ENCODE measurements around the gene DUSP7. TPM values are rescaled to one million over a fixed set of nuclear protein-coding genes. Genes with fewer than 3 reads are reported as not detected.

The DUSP7 gene
- total RNA-seq, 4 donors from 2014 or later = 14.0 to 39.7 (median 26.3) TPM

GRCh38 chr3:52069855-52070254 is 13.5 kb upstream of the DUSP7 start:
- ATAC-seq = no peak

GRCh38 chr3:52069135-52069534 is 12.8 kb upstream of the DUSP7 start:
- H3K36me3 ChIP-seq = no peaks in the 10 kb centered on the region
- in situ Hi-C loops (cut with MboI; ENCODE audit: low sequenced_read_pairs in 4 of 4) (no loop called here), intact Hi-C loops (cut with DNase I; ENCODE audit: low total_unique reads) (no loop called here)
- no peaks in the 10 kb centered on the region for H3K27me3 ChIP-seq
- DNase-seq = no peak
- TF ChIP-seq CTCF (IDR thresholded peaks at IDR 0.05 in 4 of 5, conservative IDR thresholded peaks at IDR 0.05 in 1 of 5) = no peak
- TF ChIP-seq POLR2A (IDR thresholded peaks at IDR 0.05) = no peak
- H3K27ac ChIP-seq = peak overlapping the region in 2 of 4 donors; percentile 84 to 90
- ATAC-seq = no peak
- H3K9me3 ChIP-seq = no peaks in the 10 kb centered on the region
- no peak overlapping the region for H3K4me3 ChIP-seq
- H3K4me1 ChIP-seq = peaks cover 19 to 31% of the 10 kb centered on the region in 2 donors

More at GRCh38 chr3:52069855-52070254, 13.5 kb upstream of the DUSP7 start:
- no peak for DNase-seq
- Histone ChIP-seq H3K36me3 (no peaks in the 10 kb centered on the region), H3K27ac (peak overlapping the region; percentile 84 to 99 (median 92)), H3K4me3 (no peak overlapping the region), H3K27me3 (no peaks in the 10 kb centered on the region), H3K4me1 (peaks cover 19 to 31% of the 10 kb centered on the region in 2 donors), H3K9me3 (no peaks in the 10 kb centered on the region)
- TF ChIP-seq POLR2A (IDR thresholded peaks at IDR 0.05) = no peak
- TF ChIP-seq CTCF (IDR thresholded peaks at IDR 0.05 in 4 of 5, conservative IDR thresholded peaks at IDR 0.05 in 1 of 5) = no peak
- in situ Hi-C loops (cut with MboI; ENCODE audit: low sequenced_read_pairs in 4 of 4) = no loop called here
- intact Hi-C loops (cut with DNase I; ENCODE audit: low total_unique reads) = loop anchor here (1.0 to 5.0 kb wide), 3 partner anchors 13 to 73 kb away; partner anchors contain the start of gene RPL29

DNA sequence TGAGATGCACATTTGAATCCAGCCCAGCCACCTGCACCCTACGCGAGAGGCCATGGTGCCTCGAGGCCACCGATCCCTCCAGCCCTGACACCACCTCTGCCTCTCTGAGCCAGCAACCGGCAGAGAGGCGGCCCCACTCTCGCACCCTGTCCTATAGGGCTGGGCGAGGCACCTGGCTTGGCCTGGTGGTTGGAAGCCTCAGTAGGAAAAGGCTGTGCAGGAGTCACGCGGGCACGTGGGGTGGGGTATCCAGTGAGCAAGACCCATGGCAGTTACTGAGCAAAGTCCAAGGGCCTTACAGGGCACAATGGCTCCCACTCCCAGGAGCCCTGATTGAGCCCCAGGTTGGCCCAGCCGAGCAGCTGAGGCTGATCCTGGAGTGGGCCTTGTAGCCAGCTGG is 12.4 kb upstream of the DUSP7 start:
- H3K36me3 ChIP-seq = no peaks in the 10 kb centered on the region
- TF ChIP-seq POLR2A (IDR thresholded peaks at IDR 0.05) = no peak
- TF ChIP-seq CTCF (IDR thresholded peaks at IDR 0.05 in 4 of 5, conservative IDR thresholded peaks at IDR 0.05 in 1 of 5) = no peak
- H3K9me3 ChIP-seq = no peaks in the 10 kb centered on the region
- in situ Hi-C loops (cut with MboI; ENCODE audit: low sequenced_read_pairs in 4 of 4) = no loop called here
- peaks cover 19 to 31% of the 10 kb centered on the region in 2 donors for H3K4me1 ChIP-seq
- no peak for DNase-seq
- H3K27ac ChIP-seq = no peak overlapping the region
- intact Hi-C loops (cut with DNase I; ENCODE audit: low total_unique reads) = no loop called here
- no peaks in the 10 kb centered on the region for H3K27me3 ChIP-seq
- no peak for ATAC-seq
- no peak overlapping the region for H3K4me3 ChIP-seq

DNA sequence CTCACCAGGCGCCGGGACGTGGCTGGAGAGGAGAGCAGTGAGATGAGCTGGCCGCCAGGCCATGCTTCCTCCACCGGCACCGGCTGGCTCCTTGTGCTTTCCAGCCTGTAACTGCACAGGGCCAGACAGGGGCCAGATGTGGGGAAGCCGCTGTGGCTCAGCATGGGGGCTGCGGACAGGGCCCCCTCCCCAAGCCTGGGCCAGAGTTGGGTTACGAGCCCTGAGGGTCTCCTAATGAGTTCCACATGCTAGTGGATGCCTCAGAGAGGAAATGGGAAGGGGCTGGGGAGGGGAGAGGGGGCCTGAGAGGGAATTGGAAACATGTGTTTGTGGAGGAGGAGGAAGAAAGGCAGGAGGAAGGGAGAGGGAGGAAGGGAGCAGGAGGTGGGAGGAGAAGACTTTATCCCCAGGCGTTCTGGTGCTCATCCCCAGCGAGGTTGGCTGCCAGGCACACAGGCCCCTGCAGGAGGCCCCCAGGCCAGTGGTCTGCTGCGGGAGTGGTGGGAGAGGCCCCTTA is 11.7 kb upstream of the DUSP7 start:
- H3K27ac ChIP-seq = no peak overlapping the region
- intact Hi-C loops (cut with DNase I; ENCODE audit: low total_unique reads) = no loop called here
- no peak for TF ChIP-seq POLR2A (IDR thresholded peaks at IDR 0.05)
- no peak for TF ChIP-seq CTCF (IDR thresholded peaks at IDR 0.05 in 4 of 5, conservative IDR thresholded peaks at IDR 0.05 in 1 of 5)

GRCh38 chr3:52067526-52067925 is 11.2 kb upstream of the DUSP7 start:
- Histone ChIP-seq H3K4me3 (no peak overlapping the region), H3K36me3 (no peaks in the 10 kb centered on the region), H3K4me1 (peaks cover 19 to 31% of the 10 kb centered on the region in 2 donors), H3K27me3 (no peaks in the 10 kb centered on the region), H3K9me3 (no peaks in the 10 kb centered on the region), H3K27ac (no peak overlapping the region)
- DNase-seq = no peak
- in situ Hi-C loops (cut with MboI; ENCODE audit: low sequenced_read_pairs in 4 of 4) (no loop called here), intact Hi-C loops (cut with DNase I; ENCODE audit: low total_unique reads) (no loop called here)
- ATAC-seq = no peak
- no peak for TF ChIP-seq POLR2A (IDR thresholded peaks at IDR 0.05)
- TF ChIP-seq CTCF (IDR thresholded peaks at IDR 0.05 in 4 of 5, conservative IDR thresholded peaks at IDR 0.05 in 1 of 5) = no peak

More for the DNA sequence above, 11.7 kb upstream of the DUSP7 start:
- ATAC-seq (no peak), DNase-seq (no peak)
- in situ Hi-C loops (cut with MboI; ENCODE audit: low sequenced_read_pairs in 4 of 4) = no loop called here
- H3K36me3 ChIP-seq = no peaks in the 10 kb centered on the region
- H3K4me3 ChIP-seq = no peak overlapping the region
- peaks cover 19 to 31% of the 10 kb centered on the region in 2 donors for H3K4me1 ChIP-seq
- no peaks in the 10 kb centered on the region for H3K9me3 ChIP-seq
- no peaks in the 10 kb centered on the region for H3K27me3 ChIP-seq
